Right lobe of liver (tissue), 6 donors: ENCODE data around the gene PREX1. TPM values are rescaled to one million over a fixed set of nuclear protein-coding genes. Genes with fewer than 3 reads are reported as not detected.

Experiments used
- ATAC-seq, 4 donors: fragments of 200-7000 bp; cut with Tn5 transposase; one replicate each; pipeline ENCODE4 v1.9.1; 2020; ENCODE audit warnings: mild to moderate bottlenecking in 4 of 4, moderate library complexity in 4 of 4
- DNase-seq, 3 donors: peaks; one replicate each; pipeline ENCODE4 v3.0.0-alpha.2; 2020
- H3K27ac ChIP-seq, 3 donors: fragments of 200-600 bp; one replicate each; pipeline ENCODE4 v1.8.0; 2022
- H3K27me3 ChIP-seq, 2 donors: fragments of 200-600 bp; one replicate each; pipeline ENCODE4 v1.8.0; 2022
- H3K36me3 ChIP-seq, 4 donors: fragments of 200-600 bp; sonication (generic) in 1 of 4; one replicate each; pipeline versions ENCODE4 v1.5.1 to v1.8.0; 2017 to 2022; ENCODE audit warnings: control low read depth in 1 of 4
- H3K4me1 ChIP-seq, 4 donors: fragments of 200-600 bp; sonication (generic) in 1 of 4; one replicate each; pipeline versions ENCODE4 v1.5.1 to v1.8.0; 2017 to 2022; ENCODE audit warnings: control low read depth in 1 of 4
- H3K4me3 ChIP-seq, 3 donors: fragments of 200-600 bp; one replicate each; pipeline ENCODE4 v1.8.0; 2022
- H3K9me3 ChIP-seq, 4 donors: fragments of 200-600 bp; sonication (generic) in 1 of 4; one replicate each; pipeline versions ENCODE4 v1.5.1 to v1.8.0; 2017 to 2022; ENCODE audit warnings: control low read depth in 1 of 4
- POLR2A ChIP-seq: fragments of 450-650 bp; IDR thresholded peaks from one replicate; pipeline ENCODE4 v1.6.1; 2017; ENCODE audit warnings: antibody characterized with exemption, mild to moderate bottlenecking
- WGBS: methylation state at CpG from one replicate; pipeline ENCODE4 v1.1.6; 2018; ENCODE audit warnings: low coverage, low lambda C conversion rate; ENCODE audit not compliant: insufficient coverage; ENCODE audit errors: missing lambda C conversion rate; 5-methylcytosine and 5-hydroxymethylcytosine counted together
- intact Hi-C, 2 donors: fragments of 100-400 bp; cut with DNase I; formaldehyde crosslinking; loops; one replicate each; pipeline versions ENCODE4 v1.11.2 to v1.14.1; 2022
- total RNA-seq, 6 experiments: library from RNA; depleted of rRNA in 2 of 6; stranded (reverse); fragments of >200 nt in 2 of 6; fragmentation: NEBNext Ultra II Directional in 3 of 6; extraction: Animal tissue kit (Norgen Biotek cat#: 25700) in 3 of 6; gene quantifications; one replicate each; pipeline versions ENCODE4 v1.1.0 to v1.2.4, GENCODE V29; 2016 to 2023
- TF ChIP-seq, protein P1 (sequence below), 4 donors: fragments of 200-600 bp in 3 of 4; fragments of 450-650 bp in 1 of 4; IDR thresholded peaks; one replicate each; pipeline versions ENCODE4 v1.5.1 to v1.8.0; 2016 to 2022; ENCODE audit warnings: antibody characterized with exemption in 4 of 4, mild to moderate bottlenecking in 2 of 4
- donor health status: DM: no; HTN: yes; CAD: no.
- donor health status: DM: no; HTN: no; CAD: no.
- donor health status: DM: no; HTN: no; CAD: no.
- donor health status: DM: no; HTN: yes; CAD: no.
- donor health status: DM: no; HTN: yes; CAD: no.

Gene PREX1
- total RNA-seq, 6 experiments from 2014 or later, result 4.4 to 11.1 (median 8.7) TPM

DNA sequence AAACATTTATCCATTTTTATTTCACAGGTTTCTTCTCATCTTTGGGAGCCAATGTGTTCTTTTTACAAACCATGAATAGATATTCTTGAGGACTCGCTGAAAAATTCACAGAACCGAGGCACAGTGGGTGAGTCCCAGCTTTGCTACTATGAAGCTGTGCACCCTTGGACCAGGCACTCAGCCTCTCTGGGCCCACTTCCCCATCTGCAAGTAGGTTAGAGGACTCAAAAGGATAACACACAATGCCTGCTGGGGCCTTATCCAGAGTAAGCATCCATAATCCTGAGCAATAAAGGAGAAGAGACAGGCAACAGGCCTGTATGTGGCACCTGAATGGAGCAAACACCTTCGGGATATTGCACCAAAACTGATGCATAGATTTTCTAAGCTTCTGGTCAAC lies 153.3 kb downstream of the PREX1 start:
- Histone ChIP-seq H3K9me3 (no peaks in the 10 kb centered on the region), H3K36me3 (no peaks in the 10 kb centered on the region), H3K4me3 (no peak overlapping the region), H3K4me1 (no peaks in the 10 kb centered on the region), H3K27ac (no peak overlapping the region), H3K27me3 (no peaks in the 10 kb centered on the region)
- intact Hi-C loops, result no loop called here
- TF ChIP-seq POLR2A, result no peak
- TF ChIP-seq, protein P1, sequence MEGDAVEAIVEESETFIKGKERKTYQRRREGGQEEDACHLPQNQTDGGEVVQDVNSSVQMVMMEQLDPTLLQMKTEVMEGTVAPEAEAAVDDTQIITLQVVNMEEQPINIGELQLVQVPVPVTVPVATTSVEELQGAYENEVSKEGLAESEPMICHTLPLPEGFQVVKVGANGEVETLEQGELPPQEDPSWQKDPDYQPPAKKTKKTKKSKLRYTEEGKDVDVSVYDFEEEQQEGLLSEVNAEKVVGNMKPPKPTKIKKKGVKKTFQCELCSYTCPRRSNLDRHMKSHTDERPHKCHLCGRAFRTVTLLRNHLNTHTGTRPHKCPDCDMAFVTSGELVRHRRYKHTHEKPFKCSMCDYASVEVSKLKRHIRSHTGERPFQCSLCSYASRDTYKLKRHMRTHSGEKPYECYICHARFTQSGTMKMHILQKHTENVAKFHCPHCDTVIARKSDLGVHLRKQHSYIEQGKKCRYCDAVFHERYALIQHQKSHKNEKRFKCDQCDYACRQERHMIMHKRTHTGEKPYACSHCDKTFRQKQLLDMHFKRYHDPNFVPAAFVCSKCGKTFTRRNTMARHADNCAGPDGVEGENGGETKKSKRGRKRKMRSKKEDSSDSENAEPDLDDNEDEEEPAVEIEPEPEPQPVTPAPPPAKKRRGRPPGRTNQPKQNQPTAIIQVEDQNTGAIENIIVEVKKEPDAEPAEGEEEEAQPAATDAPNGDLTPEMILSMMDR (IDR thresholded peaks at IDR 0.05), result no peak
- 97% methylated on average over 3 of the region's 3 CpGs for WGBS
- ATAC-seq (no peak), DNase-seq (peak in 1 of 3 donors; percentile 10)

DNA sequence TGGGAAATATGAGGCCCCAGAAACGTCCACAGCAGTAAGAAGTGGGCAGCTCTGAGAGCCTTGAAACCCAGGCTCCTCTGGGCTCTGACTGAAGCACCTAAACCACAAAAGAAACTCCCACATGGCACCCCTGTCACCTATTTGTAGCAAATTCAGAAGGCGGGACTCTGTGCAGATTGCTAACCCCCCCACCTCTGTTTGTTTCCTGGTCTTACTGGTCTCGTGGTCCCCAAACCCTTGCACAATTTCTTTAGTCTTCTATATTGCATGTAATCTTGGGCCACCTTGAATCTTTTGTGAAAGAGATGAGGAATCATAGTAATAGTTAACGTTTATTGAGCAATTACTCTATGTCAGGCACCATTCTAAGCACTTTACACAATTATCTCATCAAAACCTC lies 154.3 kb downstream of the PREX1 start:
- no peaks in the 10 kb centered on the region for H3K36me3 ChIP-seq
- H3K27me3 ChIP-seq, result no peaks in the 10 kb centered on the region
- H3K27ac ChIP-seq, result no peak overlapping the region
- WGBS, result 51% methylated on average over 3 of the region's 4 CpGs
- peaks cover 0 to under 1% (median 0%) of the 10 kb centered on the region in 4 donors for H3K4me1 ChIP-seq
- TF ChIP-seq POLR2A, result no peak
- TF ChIP-seq, protein P1 (IDR thresholded peaks at IDR 0.05), result no peak
- H3K9me3 ChIP-seq, result no peaks in the 10 kb centered on the region
- no peak overlapping the region for H3K4me3 ChIP-seq
- DNase-seq (peak in 1 of 3 donors; percentile 22), ATAC-seq (no peak)
- intact Hi-C loops, result no loop called here

DNA sequence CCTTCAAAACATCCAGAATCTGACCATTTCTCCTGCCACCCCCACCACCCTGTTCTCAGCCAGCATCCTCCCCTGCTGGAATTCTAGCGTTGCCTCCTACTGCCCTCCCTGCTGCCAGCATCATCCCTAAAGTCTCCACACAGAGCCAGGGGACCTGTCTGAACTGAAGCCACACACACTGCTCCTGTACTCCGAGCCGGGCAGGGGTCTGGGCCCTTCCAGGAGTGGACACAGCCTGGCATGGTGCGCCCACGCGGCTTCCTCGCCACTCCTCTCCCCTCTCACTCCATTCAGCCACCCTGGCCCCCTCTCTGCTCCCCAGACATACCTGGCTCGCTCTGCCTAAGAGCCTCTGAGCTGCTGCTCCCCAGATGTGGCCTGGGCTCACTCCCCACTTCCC lies 155.5 kb downstream of the PREX1 start:
- H3K4me3 ChIP-seq, result no peak overlapping the region
- no peaks in the 10 kb centered on the region for H3K27me3 ChIP-seq
- H3K9me3 ChIP-seq, result no peaks in the 10 kb centered on the region
- TF ChIP-seq, protein P1 (IDR thresholded peaks at IDR 0.05), result no peak
- TF ChIP-seq POLR2A, result no peak
- intact Hi-C loops, result no loop called here
- H3K36me3 ChIP-seq, result no peaks in the 10 kb centered on the region
- ATAC-seq, result no peak
- WGBS, result 79% methylated on average over 8 of the region's 8 CpGs
- DNase-seq, result peak in 1 of 3 donors; percentile 46
- H3K27ac ChIP-seq, result no peak overlapping the region
- peaks cover 0 to 4% (median 0%) of the 10 kb centered on the region in 4 donors for H3K4me1 ChIP-seq

DNA sequence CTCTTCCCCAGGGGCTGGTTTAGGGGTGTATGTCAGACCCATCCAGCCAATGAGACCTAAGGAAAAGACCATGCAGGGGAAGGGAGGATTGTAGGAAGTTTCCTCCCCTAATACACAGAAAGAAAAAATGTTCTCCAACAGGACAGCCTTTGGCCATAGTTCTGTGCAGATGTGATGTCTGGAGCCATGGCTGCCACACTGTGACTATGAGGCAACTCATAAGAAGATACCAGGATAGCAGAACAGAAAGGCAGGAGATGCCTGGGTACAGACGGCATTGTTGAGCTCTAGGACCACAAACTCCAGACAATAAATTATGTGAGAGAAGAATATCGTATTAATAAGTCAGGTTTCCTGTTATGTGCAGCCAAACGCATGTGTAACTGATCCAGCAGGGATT lies 156.7 kb downstream of the PREX1 start:
- TF ChIP-seq POLR2A, result no peak
- TF ChIP-seq, protein P1 (IDR thresholded peaks at IDR 0.05), result no peak
- Histone ChIP-seq H3K36me3 (no peaks in the 10 kb centered on the region), H3K27me3 (no peaks in the 10 kb centered on the region), H3K4me1 (peaks cover 0 to 4% (median 0%) of the 10 kb centered on the region in 4 donors), H3K4me3 (no peak overlapping the region), H3K27ac (no peak overlapping the region), H3K9me3 (no peaks in the 10 kb centered on the region)
- ATAC-seq, result no peak
- 0% methylated on average over 1 of the region's 3 CpGs for WGBS
- intact Hi-C loops, result no loop called here
- DNase-seq, result no peak
